MM.1S (cell line): Measurements from ENCODE around the gene PRKD2.

Experiments
- DNase-seq: peaks from one replicate; pipeline ENCODE4 v3.0.0-alpha.2; 2015
- H2AFZ ChIP-seq: fragments of 300-600 bp; sonication (generic); 2 replicates; pipeline ENCODE4 v1.6.0; 2016; ENCODE audit warnings: antibody characterized with exemption, low read length
- H3F3A ChIP-seq: fragments of 300-600 bp; sonication (generic); 2 replicates; pipeline ENCODE4 v1.6.1; 2016; ENCODE audit warnings: mild to moderate bottlenecking, antibody characterized with exemption, low read length, moderate library complexity, mixed read lengths; ENCODE audit not compliant: insufficient read depth
- H3K27ac ChIP-seq: fragments of 300-600 bp; sonication (generic); 2 replicates; pipeline ENCODE4 v1.5.1; 2016; ENCODE audit warnings: mild to moderate bottlenecking, low read length
- H3K27me3 ChIP-seq: fragments of 300-600 bp; sonication (generic); replicated peaks from 2 replicates; pipeline ENCODE4 v1.6.0; 2016; ENCODE audit warnings: low read length; ENCODE audit not compliant: insufficient read depth
- H3K36me3 ChIP-seq: fragments of 300-600 bp; sonication (generic); replicated peaks from 2 replicates; pipeline ENCODE4 v1.6.1; 2016; ENCODE audit warnings: mild to moderate bottlenecking, low read length, mixed read lengths; ENCODE audit not compliant: insufficient read depth
- H3K4me1 ChIP-seq: fragments of 300-600 bp; sonication (generic); 2 replicates; pipeline ENCODE4 v1.6.1; 2016; ENCODE audit warnings: low read length, mixed read lengths
- H3K4me2 ChIP-seq: fragments of 300-600 bp; sonication (generic); 2 replicates; pipeline ENCODE4 v1.6.0; 2016; ENCODE audit warnings: low read depth, low read length
- H3K4me3 ChIP-seq: fragments of 300-600 bp; sonication (generic); 2 replicates; pipeline ENCODE4 v1.5.1; 2016; ENCODE audit warnings: low read length, mixed read lengths
- H3K79me2 ChIP-seq: fragments of 300-600 bp; sonication (generic); 2 replicates; pipeline ENCODE4 v1.6.1; 2016; ENCODE audit warnings: mixed run types, low read length, mixed read lengths
- H3K9ac ChIP-seq: fragments of 300-600 bp; sonication (generic); 2 replicates; pipeline ENCODE4 v1.6.1; 2016; ENCODE audit warnings: low read length, mixed read lengths
- H3K9me2 ChIP-seq: fragments of 300-600 bp; sonication (generic); replicated peaks from 2 replicates; pipeline ENCODE4 v1.6.1; 2016; ENCODE audit warnings: mild to moderate bottlenecking, low read length, mixed read lengths; ENCODE audit not compliant: insufficient read depth
- H3K9me3 ChIP-seq: fragments of 300-600 bp; sonication (generic); replicated peaks from 2 replicates; pipeline ENCODE4 v1.6.1; 2016; ENCODE audit warnings: mild to moderate bottlenecking, low read length, mixed read lengths; ENCODE audit not compliant: insufficient read depth
- H4K20me1 ChIP-seq: fragments of 300-600 bp; sonication (generic); 2 replicates; pipeline ENCODE4 v1.6.1; 2016; ENCODE audit warnings: mild to moderate bottlenecking, low read length, moderate library complexity, mixed read lengths; ENCODE audit not compliant: insufficient read depth
- EZH2 ChIP-seq: fragments of 300-600 bp; sonication (generic); optimal IDR thresholded peaks from 2 replicates; pipeline ENCODE3; 2017; ENCODE audit warnings: low read depth, mild to moderate bottlenecking, antibody characterized with exemption, low read length, mixed read lengths
- EZH2phosphoT487 ChIP-seq: fragments of 300-600 bp; sonication (generic); IDR thresholded peaks from 2 replicates; pipeline ENCODE4 v1.6.1; 2018; ENCODE audit warnings: antibody characterized with exemption, low read length
- TF ChIP-seq, protein P1 (sequence below): fragments of 300-600 bp; sonication (generic); IDR thresholded peaks from 2 replicates; pipeline ENCODE4 v1.5.1; 2016; ENCODE audit warnings: antibody characterized with exemption, low read length, mixed read lengths

PRKD2 gene

DNA sequence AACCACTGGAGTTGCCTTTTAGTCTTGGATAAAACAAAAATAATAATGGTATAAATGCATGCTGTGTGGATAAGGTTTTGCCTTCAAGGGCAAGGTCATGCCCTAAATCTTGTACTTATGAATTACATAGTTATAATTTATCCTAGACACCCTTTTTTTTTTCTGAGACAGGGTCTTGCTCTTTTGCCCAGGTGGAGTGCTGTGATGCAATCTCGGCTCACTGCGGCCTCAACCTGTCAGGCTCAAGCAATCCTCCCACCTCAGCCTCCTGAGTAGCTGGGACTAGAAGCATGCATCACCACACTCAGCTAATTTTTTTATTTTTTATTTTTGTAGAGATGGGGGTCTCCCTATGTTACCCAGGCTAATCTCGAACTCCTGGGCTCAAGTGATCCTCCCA is 48.3 kb downstream of the PRKD2 start:
- Histone ChIP-seq H3F3A (0 out of 2 replicates have a peak, but pooled peaks cover 5% of the 10 kb centered on the region), H3K4me3 (no peak overlapping the region), H3K79me2 (no peaks in the 10 kb centered on the region), H3K9ac (no peak overlapping the region), H3K27ac (no peak overlapping the region), H3K36me3 (0 out of 2 replicates have a peak, but pooled peaks cover under 1% of the 10 kb centered on the region), H3K27me3 (peaks cover 11% of the 10 kb centered on the region), H3K9me2 (no peaks in the 10 kb centered on the region), H3K4me2 (no peak overlapping the region), H3K4me1 (no peaks in the 10 kb centered on the region), H4K20me1 (no peaks in the 10 kb centered on the region), H2AFZ (no peak overlapping the region), H3K9me3 (no peaks in the 10 kb centered on the region)
- no peak for DNase-seq
- TF ChIP-seq EZH2phosphoT487 (no peak), EZH2 (no peak)
- TF ChIP-seq, protein P1, sequence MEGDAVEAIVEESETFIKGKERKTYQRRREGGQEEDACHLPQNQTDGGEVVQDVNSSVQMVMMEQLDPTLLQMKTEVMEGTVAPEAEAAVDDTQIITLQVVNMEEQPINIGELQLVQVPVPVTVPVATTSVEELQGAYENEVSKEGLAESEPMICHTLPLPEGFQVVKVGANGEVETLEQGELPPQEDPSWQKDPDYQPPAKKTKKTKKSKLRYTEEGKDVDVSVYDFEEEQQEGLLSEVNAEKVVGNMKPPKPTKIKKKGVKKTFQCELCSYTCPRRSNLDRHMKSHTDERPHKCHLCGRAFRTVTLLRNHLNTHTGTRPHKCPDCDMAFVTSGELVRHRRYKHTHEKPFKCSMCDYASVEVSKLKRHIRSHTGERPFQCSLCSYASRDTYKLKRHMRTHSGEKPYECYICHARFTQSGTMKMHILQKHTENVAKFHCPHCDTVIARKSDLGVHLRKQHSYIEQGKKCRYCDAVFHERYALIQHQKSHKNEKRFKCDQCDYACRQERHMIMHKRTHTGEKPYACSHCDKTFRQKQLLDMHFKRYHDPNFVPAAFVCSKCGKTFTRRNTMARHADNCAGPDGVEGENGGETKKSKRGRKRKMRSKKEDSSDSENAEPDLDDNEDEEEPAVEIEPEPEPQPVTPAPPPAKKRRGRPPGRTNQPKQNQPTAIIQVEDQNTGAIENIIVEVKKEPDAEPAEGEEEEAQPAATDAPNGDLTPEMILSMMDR: no peak

- H3K4me1 ChIP-seq: peaks cover 14% of the 10 kb centered on the region
- peaks cover 14% of the 10 kb centered on the region for H3F3A ChIP-seq
- H3K27me3 ChIP-seq: peaks cover 26% of the 10 kb centered on the region
- no peaks in the 10 kb centered on the region for H3K9me2 ChIP-seq
- H4K20me1 ChIP-seq: no peaks in the 10 kb centered on the region
- DNase-seq: no peak
- H2AFZ ChIP-seq: no peak overlapping the region
- H3K4me3 ChIP-seq: no peak overlapping the region
- no peaks in the 10 kb centered on the region for H3K79me2 ChIP-seq
- TF ChIP-seq, protein P1: no peak
- TF ChIP-seq EZH2 (no peak), EZH2phosphoT487 (no peak)
- no peaks in the 10 kb centered on the region for H3K36me3 ChIP-seq
- H3K27ac ChIP-seq: no peak overlapping the region
- H3K9me3 ChIP-seq: no peaks in the 10 kb centered on the region
- no peak overlapping the region for H3K4me2 ChIP-seq
- no peak overlapping the region for H3K9ac ChIP-seq
Observed at GRCh38 chr19:46665072-46665471, 51.8 kb downstream of the PRKD2 start.

DNA sequence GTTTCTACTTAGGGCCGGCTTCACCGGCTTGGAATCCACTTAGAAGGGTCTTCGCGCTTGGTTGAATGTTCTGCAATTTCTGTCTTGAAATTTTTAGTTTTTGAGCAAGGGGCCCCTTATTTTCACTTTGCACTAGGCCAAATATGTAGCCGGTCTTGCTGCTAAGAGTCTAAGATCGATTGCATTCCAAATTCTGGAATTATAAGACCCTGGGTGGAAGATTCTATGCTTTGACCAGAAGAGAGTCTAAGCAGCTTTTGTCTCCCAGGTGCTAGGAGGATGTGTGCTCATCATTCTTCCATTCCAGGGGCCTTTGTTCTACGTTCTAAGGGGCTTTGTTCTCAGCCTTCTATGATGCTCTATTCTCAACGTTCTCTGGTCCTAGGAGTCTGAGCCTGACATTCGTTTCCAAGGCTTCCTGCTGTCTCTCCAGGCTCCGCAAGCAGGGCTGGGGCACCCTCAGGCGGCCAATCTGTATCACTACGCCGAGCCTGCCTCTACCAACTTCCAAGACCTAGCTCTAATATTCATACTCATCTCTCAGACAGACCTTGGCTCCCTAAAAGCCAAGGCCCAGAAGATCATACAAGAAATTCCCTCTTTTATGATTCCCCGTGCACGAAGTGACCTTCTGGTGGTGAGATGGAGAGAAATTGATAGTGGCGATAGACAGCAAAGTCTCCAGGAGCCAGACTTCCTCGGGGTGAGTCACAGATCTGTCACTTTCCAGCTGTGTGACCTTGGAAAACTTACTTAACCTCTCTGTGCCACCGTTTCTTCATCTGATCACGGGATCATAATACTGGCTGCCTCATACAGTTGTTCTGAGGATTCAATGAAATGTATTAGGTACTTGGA is 55.0 kb downstream of the PRKD2 start:
- H3K27ac ChIP-seq: peak overlapping the region; percentile 4; the same call in 1 of the 2 replicates
- H3K9me2 ChIP-seq: no peaks in the 10 kb centered on the region
- no peaks in the 10 kb centered on the region for H3K9me3 ChIP-seq
- peak; percentile 68 for DNase-seq
- peaks cover 14% of the 10 kb centered on the region for H3F3A ChIP-seq
- H3K36me3 ChIP-seq: no peaks in the 10 kb centered on the region
- peaks cover 19% of the 10 kb centered on the region for H3K4me1 ChIP-seq
- H3K9ac ChIP-seq: peak overlapping the region; percentile 8; the same call in 1 of the 2 replicates
- H3K4me3 ChIP-seq: peak overlapping the region; percentile 61
- H2AFZ ChIP-seq: peak overlapping the region; percentile 55
- H4K20me1 ChIP-seq: no peaks in the 10 kb centered on the region
- TF ChIP-seq EZH2phosphoT487 (no peak), EZH2 (no peak)
- TF ChIP-seq, protein P1: peak; percentile 95
- peaks cover 55% of the 10 kb centered on the region for H3K27me3 ChIP-seq
- H3K79me2 ChIP-seq: no peaks in the 10 kb centered on the region
- H3K4me2 ChIP-seq: peak overlapping the region; percentile 94
